Parathyroid adenoma (tissue), 2 donors: ENCODE data around the gene CD109.

Source experiments
- H2AFZ ChIP-seq: fragments of 300-600 bp; sonication (generic); one replicate; pipeline ENCODE4 v1.7.0; 2017; ENCODE audit warnings: antibody characterized with exemption, mild to moderate bottlenecking
- H3K27ac ChIP-seq: fragments of 300-600 bp; sonication (generic); one replicate; pipeline ENCODE4 v1.7.0; 2017
- H3K27me3 ChIP-seq: fragments of 300-600 bp; sonication (generic); one replicate; pipeline ENCODE4 v1.7.0; 2017; ENCODE audit warnings: low read length; ENCODE audit not compliant: control insufficient read depth, insufficient read depth
- H3K36me3 ChIP-seq: fragments of 300-600 bp; sonication (generic); one replicate; pipeline ENCODE4 v1.7.0; 2017; ENCODE audit warnings: low read length; ENCODE audit not compliant: control insufficient read depth, insufficient read depth
- H3K4me1 ChIP-seq: fragments of 300-600 bp; sonication (generic); one replicate; pipeline ENCODE4 v1.7.0; 2017; ENCODE audit warnings: control low read depth
- H3K4me2 ChIP-seq: fragments of 300-600 bp; sonication (generic); one replicate; pipeline ENCODE4 v1.7.0; 2017; ENCODE audit warnings: low read length
- H3K4me3 ChIP-seq: fragments of 300-600 bp; sonication (generic); one replicate; pipeline ENCODE4 v1.7.0; 2017; ENCODE audit warnings: low read depth, low read length
- H3K79me2 ChIP-seq: fragments of 300-600 bp; sonication (generic); one replicate; pipeline ENCODE4 v1.7.0; 2017; ENCODE audit warnings: control low read depth
- H3K9ac ChIP-seq: fragments of 300-600 bp; sonication (generic); one replicate; pipeline ENCODE4 v1.7.0; 2017; ENCODE audit warnings: mild to moderate bottlenecking
- H3K9me3 ChIP-seq: fragments of 300-600 bp; sonication (generic); one replicate; pipeline ENCODE4 v1.7.0; 2017; ENCODE audit warnings: low read length; ENCODE audit not compliant: control insufficient read depth
- TF ChIP-seq, protein P1 (sequence below): fragments of 300-600 bp; sonication (generic); IDR thresholded peaks from one replicate; pipeline ENCODE4 v1.7.0; 2017; ENCODE audit warnings: antibody characterized with exemption, mild to moderate bottlenecking
- donor health status: primary hyperparathyroidism.

The CD109 gene

DNA sequence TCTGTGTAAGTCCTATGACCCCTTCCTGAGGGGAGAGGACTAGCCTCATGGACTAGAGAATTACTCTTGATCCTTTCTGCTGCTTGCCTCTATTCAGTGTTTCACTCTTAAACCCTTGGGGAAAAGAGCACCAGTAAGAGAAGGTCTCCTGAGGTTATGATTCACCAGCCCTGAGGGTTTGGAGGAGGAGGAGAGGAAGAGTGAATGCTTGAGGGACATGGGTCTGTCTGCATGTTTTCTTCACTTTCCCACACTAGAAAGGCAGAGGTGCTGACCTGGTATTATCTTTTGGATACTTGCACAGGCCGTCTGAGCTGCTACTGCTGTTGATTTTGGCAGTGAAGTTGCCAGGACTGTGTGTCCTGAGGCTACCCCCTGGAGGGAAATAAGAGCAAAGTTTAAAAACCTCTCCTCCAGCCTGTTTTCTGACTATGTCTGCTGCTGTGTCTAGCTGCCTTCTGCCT lies 78.3 kb downstream of the CD109 start:
- no peaks in the 10 kb centered on the region for H3K4me1 ChIP-seq
- peak overlapping the region; percentile 47 for H3K4me2 ChIP-seq
- H3K27ac ChIP-seq = peak overlapping the region; percentile 31
- H3K9ac ChIP-seq = no peak overlapping the region
- TF ChIP-seq, protein P1, sequence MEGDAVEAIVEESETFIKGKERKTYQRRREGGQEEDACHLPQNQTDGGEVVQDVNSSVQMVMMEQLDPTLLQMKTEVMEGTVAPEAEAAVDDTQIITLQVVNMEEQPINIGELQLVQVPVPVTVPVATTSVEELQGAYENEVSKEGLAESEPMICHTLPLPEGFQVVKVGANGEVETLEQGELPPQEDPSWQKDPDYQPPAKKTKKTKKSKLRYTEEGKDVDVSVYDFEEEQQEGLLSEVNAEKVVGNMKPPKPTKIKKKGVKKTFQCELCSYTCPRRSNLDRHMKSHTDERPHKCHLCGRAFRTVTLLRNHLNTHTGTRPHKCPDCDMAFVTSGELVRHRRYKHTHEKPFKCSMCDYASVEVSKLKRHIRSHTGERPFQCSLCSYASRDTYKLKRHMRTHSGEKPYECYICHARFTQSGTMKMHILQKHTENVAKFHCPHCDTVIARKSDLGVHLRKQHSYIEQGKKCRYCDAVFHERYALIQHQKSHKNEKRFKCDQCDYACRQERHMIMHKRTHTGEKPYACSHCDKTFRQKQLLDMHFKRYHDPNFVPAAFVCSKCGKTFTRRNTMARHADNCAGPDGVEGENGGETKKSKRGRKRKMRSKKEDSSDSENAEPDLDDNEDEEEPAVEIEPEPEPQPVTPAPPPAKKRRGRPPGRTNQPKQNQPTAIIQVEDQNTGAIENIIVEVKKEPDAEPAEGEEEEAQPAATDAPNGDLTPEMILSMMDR = no peak
- no peaks in the 10 kb centered on the region for H3K27me3 ChIP-seq
- no peak overlapping the region for H2AFZ ChIP-seq
- H3K4me3 ChIP-seq = no peak overlapping the region
- peaks cover 9% of the 10 kb centered on the region for H3K79me2 ChIP-seq
- H3K9me3 ChIP-seq = no peaks in the 10 kb centered on the region
- no peaks in the 10 kb centered on the region for H3K36me3 ChIP-seq

DNA sequence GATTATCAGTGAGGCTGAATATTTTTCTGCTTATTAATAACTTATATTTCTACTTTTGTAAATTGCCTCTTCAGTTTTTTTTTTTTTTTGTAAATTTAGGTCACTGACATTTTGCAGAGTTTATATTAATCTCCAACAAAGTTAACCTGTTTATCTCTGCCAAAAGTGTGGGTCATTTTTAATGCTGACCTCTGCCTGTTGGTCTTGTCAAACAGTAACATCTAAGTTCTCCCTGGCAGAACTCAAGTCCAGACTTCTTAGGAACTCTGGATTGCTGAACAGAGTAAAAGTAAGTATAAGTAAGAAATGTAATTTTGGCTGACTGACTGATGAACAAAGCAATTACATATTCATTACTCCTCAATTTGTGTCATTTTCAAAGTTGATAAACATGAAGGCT lies 83.9 kb downstream of the CD109 start:
- peaks cover 4% of the 10 kb centered on the region for H3K36me3 ChIP-seq
- no peak overlapping the region for H3K4me3 ChIP-seq
- no peaks in the 10 kb centered on the region for H3K9me3 ChIP-seq
- no peak overlapping the region for H3K9ac ChIP-seq
- no peaks in the 10 kb centered on the region for H3K4me1 ChIP-seq
- H2AFZ ChIP-seq = no peak overlapping the region
- no peak overlapping the region for H3K4me2 ChIP-seq
- H3K27me3 ChIP-seq = no peaks in the 10 kb centered on the region
- TF ChIP-seq, protein P1 = no peak
- H3K27ac ChIP-seq = no peak overlapping the region
- H3K79me2 ChIP-seq = peaks cover 7% of the 10 kb centered on the region

DNA sequence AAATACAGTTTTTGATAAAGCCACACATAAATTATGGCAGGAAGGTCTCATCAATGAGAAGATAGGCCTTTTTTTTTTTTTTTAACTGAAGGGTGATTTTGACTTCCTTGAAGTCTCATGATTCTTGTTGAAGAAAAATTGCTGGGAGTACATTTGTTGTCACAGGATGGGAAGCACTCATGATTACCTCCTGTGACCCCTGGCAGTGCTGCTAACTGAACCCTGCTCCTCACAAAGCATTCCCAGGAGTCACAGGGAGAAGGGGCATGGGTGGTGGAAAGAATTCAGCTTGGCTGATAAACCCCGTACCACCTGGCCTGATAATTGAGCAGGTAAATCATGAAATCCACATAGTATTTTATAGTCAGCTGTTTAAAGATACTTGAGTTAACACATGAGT lies 86.9 kb downstream of the CD109 start:
- Histone ChIP-seq H3K4me2 (no peak overlapping the region), H3K9ac (no peak overlapping the region), H3K4me1 (no peaks in the 10 kb centered on the region), H2AFZ (no peak overlapping the region), H3K27ac (no peak overlapping the region), H3K4me3 (no peak overlapping the region), H3K79me2 (no peaks in the 10 kb centered on the region), H3K27me3 (no peaks in the 10 kb centered on the region), H3K36me3 (peaks cover 4% of the 10 kb centered on the region), H3K9me3 (peaks cover 3% of the 10 kb centered on the region)
- TF ChIP-seq, protein P1 = no peak

DNA sequence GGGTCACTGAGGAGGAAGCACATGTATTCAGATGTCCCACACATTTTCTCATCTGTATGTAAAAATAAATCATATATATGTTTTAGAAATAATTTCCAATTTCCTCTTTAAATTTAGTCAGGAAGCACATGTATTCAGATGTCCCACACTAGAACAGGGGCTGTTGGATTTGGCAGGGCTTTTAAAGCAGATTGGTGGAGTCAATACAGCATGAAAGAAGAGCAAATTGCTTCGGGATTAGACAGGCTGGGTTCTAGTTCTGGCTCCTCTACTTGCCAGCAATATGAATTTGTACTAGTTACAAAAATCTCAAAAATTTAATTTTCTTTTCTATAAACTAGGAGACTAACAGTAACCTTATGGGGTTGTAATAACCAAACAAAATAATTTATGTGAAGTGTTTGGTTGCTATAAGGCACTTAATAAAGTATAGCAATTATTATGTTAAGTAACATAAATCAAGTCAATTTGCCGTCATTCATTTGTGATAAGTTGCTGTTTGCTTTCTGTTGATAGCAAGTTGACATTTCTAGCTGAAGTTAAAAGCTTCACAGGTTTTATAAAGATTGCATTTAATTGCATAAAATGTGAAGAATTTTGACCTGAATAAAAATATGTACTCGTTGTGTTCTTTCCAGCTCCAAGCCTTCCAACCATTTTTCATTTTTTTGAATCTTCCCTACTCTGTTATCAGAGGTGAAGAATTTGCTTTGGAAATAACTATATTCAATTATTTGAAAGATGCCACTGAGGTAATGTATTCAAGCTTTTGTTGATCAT lies 88.9 kb downstream of the CD109 start:
- Histone ChIP-seq H2AFZ (no peak overlapping the region), H3K4me1 (no peaks in the 10 kb centered on the region), H3K79me2 (no peaks in the 10 kb centered on the region), H3K4me2 (no peak overlapping the region), H3K27ac (no peak overlapping the region), H3K9ac (no peak overlapping the region), H3K4me3 (no peak overlapping the region), H3K27me3 (no peaks in the 10 kb centered on the region), H3K36me3 (peaks cover 4% of the 10 kb centered on the region), H3K9me3 (peaks cover 3% of the 10 kb centered on the region)
- TF ChIP-seq, protein P1 = no peak

DNA sequence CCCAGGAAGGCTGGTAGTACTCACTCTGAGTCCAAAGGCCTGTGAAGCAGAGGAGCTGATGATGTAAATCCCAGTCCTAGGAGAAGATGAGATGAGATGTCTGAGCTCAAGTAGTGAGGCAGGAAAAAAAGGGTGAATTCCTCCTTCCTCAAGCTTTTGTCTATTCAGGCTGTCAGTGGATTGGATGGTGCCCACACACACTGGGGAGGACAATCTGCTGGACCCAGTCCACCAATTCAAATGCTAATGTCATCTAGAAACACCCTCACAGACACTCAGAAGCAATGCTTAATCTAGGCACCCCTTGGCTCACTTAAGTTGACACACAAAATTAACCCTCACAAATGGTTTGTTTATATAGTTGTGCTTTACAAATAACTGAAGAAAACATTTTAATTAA lies 94.6 kb downstream of the CD109 start:
- Histone ChIP-seq H3K27ac (no peak overlapping the region), H3K9ac (no peak overlapping the region), H2AFZ (no peak overlapping the region), H3K4me2 (no peak overlapping the region), H3K27me3 (no peaks in the 10 kb centered on the region), H3K36me3 (no peaks in the 10 kb centered on the region), H3K9me3 (no peaks in the 10 kb centered on the region), H3K4me1 (no peaks in the 10 kb centered on the region), H3K79me2 (no peaks in the 10 kb centered on the region), H3K4me3 (no peak overlapping the region)
- TF ChIP-seq, protein P1 = no peak
